K562 (cell line): ENCODE measurements around the gene NMRAL1. TPM values are rescaled to one million over a fixed set of nuclear protein-coding genes. Genes with fewer than 3 reads are reported as not detected.

Experiments used
- CCNT2 ChIP-seq: IDR thresholded peaks from 2 replicates; pipeline ENCODE4 v1.6.1; 2011; ENCODE audit warnings: borderline replicate concordance, low read depth, mild to moderate bottlenecking, moderate library complexity, mixed read lengths, low read length; ENCODE audit not compliant: insufficient read length; ENCODE audit errors: extremely low read depth
- HDAC6 ChIP-seq: IDR thresholded peaks from 2 replicates; pipeline ENCODE4 v1.6.1; 2012; ENCODE audit warnings: low read depth, mild to moderate bottlenecking, control low read depth, inconsistent platforms, low read length, moderate library complexity
- HOXB6 ChIP-seq: fragments of 250-450 bp; sonication (Bioruptor Pico); IDR thresholded peaks from 2 replicates; pipeline ENCODE4 v1.5.1; 2022; ENCODE audit warnings: mild to moderate bottlenecking, borderline replicate concordance
- PRMT5 ChIP-seq: sonication (generic); formaldehyde crosslinking; IDR thresholded peaks from 2 replicates; pipeline ENCODE4 v1.5.0; 2020; ENCODE audit warnings: missing genetic modification reagents
- SLC30A9 ChIP-seq: fragments of 250-450 bp; sonication (Bioruptor Pico); IDR thresholded peaks from 2 replicates; pipeline ENCODE4 v1.8.0; 2022; ENCODE audit warnings: mild to moderate bottlenecking, moderate library complexity
- SRSF7 ChIP-seq: fragments of 200-400 bp; formaldehyde crosslinking; optimal IDR thresholded peaks from 2 replicates; pipeline ENCODE3; 2017; ENCODE audit warnings: mild to moderate bottlenecking, low read depth, low read length
- STAG1 ChIP-seq: sonication (generic); formaldehyde crosslinking; IDR thresholded peaks from 2 replicates; pipeline ENCODE4 v1.5.0; 2020; ENCODE audit warnings: missing genetic modification reagents, borderline replicate concordance
- TCF7L2 ChIP-seq: fragments of 150-350 bp; IDR thresholded peaks from 2 replicates; pipeline ENCODE4 v1.6.1; 2016; ENCODE audit warnings: low read depth, mild to moderate bottlenecking, low read length, moderate library complexity
- TEAD1 ChIP-seq, 2 experiments: fragments of 450-650 bp in 1 of 2; sonication (generic) in 1 of 2; formaldehyde crosslinking; IDR thresholded peaks; 2 replicates each; pipeline versions ENCODE4 v1.4.0 to v1.8.0; 2020 to 2022; ENCODE audit warnings: mild to moderate bottlenecking in 2 of 2, missing genetic modification reagents in 1 of 2
- THAP7 ChIP-seq: fragments of 250-450 bp; sonication (Bioruptor Pico); IDR thresholded peaks from 2 replicates; pipeline ENCODE4 v1.5.0; 2021
- ZHX1 ChIP-seq: fragments of 150-350 bp; conservative IDR thresholded peaks from 2 replicates; pipeline ENCODE4 v1.6.1; 2014; ENCODE audit warnings: low read length
- ZNF124 ChIP-seq: sonication (generic); formaldehyde crosslinking; IDR thresholded peaks from 2 replicates; pipeline ENCODE4 v1.8.1; 2022; ENCODE audit warnings: missing genetic modification reagents
- ZNF766 ChIP-seq: fragments of 200-800 bp; sonication (Bioruptor generic); conservative IDR thresholded peaks from 2 replicates; pipeline ENCODE4 v1.6.1; 2016; ENCODE audit warnings: missing genetic modification characterization, missing compliant biosample characterization
- polyA plus RNA-seq, 8 experiments: library from polyadenylated mRNA; depleted of rRNA in 4 of 8; stranded (reverse) in 5 of 8; unstranded in 3 of 8; fragments of >200 nt; fragmentation: Nextera tagmentation in 2 of 8; fragmentation: Illumina TruSeq in 1 of 8; extraction: Ambion mirVana in 2 of 8; extraction: Trizol in 1 of 8; gene quantifications; 2 replicates each; pipeline versions ENCODE4 v1.2.1 to v1.2.3, GENCODE V29; 2011 to 2014; ENCODE audit warnings: inconsistent platforms in 1 of 8, missing spikeins in 1 of 8
- total RNA-seq, 7 experiments: library from RNA; depleted of rRNA in 6 of 7; stranded (reverse); fragments of >200 nt in 6 of 7; fragmentation: Illumina TruSeq in 2 of 7; extraction: Trizol in 2 of 7; gene quantifications; 2 replicates each; pipeline versions ENCODE4 v1.2.1 to v1.2.3, GENCODE V29; 2011 to 2021; ENCODE audit warnings: low replicate concordance in 1 of 7
- TF ChIP-seq, protein P1 (sequence below): fragments of 250-450 bp; sonication (Bioruptor Pico); IDR thresholded peaks from 2 replicates; pipeline ENCODE4 v1.4.0; 2020; ENCODE audit warnings: mild to moderate bottlenecking, moderate library complexity
- TF ChIP-seq, protein P2 (sequence below): fragments of 450-650 bp; formaldehyde crosslinking; IDR thresholded peaks from 2 replicates; pipeline ENCODE4 v1.4.0; 2020; ENCODE audit warnings: mild to moderate bottlenecking, mixed read lengths
- TF ChIP-seq, protein P3 (sequence below): fragments of 250-450 bp; sonication (Bioruptor Pico); IDR thresholded peaks from 2 replicates; pipeline ENCODE4 v1.8.0; 2022; ENCODE audit warnings: moderate library complexity, mild to moderate bottlenecking, inconsistent platforms
- TF ChIP-seq, protein P4 (sequence below): fragments of 250-450 bp; sonication (Bioruptor Pico); IDR thresholded peaks from 2 replicates; pipeline ENCODE4 v1.6.1; 2021; ENCODE audit warnings: mild to moderate bottlenecking

The NMRAL1 gene
- total and polyA plus RNA-seq, 9 of the 15 experiments (the other 6 are each of a cell fraction or from before 2014, with no cell fraction given), result 6.3 to 116 (median 63.2) TPM

GRCh38 chr16:4450931-4451519, 23.4 kb downstream of the NMRAL1 start (continued):
- TF ChIP-seq CCNT2 (no peak), SRSF7 (no peak), ZNF766 (CRISPR knock-in tag) (peak; percentile 70), HOXB6 (CRISPR knock-in tag) (peak; percentile 24; the same call in 1 of the 2 replicates), ZNF124 (no peak), THAP7 (no peak), STAG1 (CRISPR knock-in tag) (no peak), ZHX1 (no peak), PRMT5 (CRISPR knock-in tag) (no peak), SLC30A9 (CRISPR knock-in tag) (no peak), TCF7L2 (no peak), HDAC6 (no peak), TEAD1 (CRISPR knock-in tag; IDR thresholded peaks at IDR 0.05) (peak in 1 of 2 experiments; percentile 66; a peak in 2 of 4 replicates)
- TF ChIP-seq, protein P1, sequence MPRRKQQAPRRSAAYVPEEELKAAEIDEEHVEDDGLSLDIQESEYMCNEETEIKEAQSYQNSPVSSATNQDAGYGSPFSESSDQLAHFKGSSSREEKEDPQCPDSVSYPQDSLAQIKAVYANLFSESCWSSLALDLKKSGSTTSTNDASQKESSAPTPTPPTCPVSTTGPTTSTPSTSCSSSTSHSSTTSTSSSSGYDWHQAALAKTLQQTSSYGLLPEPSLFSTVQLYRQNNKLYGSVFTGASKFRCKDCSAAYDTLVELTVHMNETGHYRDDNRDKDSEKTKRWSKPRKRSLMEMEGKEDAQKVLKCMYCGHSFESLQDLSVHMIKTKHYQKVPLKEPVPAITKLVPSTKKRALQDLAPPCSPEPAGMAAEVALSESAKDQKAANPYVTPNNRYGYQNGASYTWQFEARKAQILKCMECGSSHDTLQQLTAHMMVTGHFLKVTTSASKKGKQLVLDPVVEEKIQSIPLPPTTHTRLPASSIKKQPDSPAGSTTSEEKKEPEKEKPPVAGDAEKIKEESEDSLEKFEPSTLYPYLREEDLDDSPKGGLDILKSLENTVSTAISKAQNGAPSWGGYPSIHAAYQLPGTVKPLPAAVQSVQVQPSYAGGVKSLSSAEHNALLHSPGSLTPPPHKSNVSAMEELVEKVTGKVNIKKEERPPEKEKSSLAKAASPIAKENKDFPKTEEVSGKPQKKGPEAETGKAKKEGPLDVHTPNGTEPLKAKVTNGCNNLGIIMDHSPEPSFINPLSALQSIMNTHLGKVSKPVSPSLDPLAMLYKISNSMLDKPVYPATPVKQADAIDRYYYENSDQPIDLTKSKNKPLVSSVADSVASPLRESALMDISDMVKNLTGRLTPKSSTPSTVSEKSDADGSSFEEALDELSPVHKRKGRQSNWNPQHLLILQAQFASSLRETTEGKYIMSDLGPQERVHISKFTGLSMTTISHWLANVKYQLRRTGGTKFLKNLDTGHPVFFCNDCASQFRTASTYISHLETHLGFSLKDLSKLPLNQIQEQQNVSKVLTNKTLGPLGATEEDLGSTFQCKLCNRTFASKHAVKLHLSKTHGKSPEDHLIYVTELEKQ (CRISPR knock-in tag), result peak; percentile 79
- TF ChIP-seq, protein P2, sequence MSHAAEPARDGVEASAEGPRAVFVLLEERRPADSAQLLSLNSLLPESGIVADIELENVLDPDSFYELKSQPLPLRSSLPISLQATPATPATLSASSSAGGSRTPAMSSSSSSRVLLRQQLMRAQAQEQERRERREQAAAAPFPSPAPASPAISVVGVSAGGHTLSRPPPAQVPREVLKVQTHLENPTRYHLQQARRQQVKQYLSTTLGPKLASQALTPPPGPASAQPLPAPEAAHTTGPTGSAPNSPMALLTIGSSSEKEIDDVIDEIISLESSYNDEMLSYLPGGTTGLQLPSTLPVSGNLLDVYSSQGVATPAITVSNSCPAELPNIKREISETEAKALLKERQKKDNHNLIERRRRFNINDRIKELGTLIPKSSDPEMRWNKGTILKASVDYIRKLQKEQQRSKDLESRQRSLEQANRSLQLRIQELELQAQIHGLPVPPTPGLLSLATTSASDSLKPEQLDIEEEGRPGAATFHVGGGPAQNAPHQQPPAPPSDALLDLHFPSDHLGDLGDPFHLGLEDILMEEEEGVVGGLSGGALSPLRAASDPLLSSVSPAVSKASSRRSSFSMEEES (CRISPR knock-in tag), result no peak
- TF ChIP-seq, protein P3, sequence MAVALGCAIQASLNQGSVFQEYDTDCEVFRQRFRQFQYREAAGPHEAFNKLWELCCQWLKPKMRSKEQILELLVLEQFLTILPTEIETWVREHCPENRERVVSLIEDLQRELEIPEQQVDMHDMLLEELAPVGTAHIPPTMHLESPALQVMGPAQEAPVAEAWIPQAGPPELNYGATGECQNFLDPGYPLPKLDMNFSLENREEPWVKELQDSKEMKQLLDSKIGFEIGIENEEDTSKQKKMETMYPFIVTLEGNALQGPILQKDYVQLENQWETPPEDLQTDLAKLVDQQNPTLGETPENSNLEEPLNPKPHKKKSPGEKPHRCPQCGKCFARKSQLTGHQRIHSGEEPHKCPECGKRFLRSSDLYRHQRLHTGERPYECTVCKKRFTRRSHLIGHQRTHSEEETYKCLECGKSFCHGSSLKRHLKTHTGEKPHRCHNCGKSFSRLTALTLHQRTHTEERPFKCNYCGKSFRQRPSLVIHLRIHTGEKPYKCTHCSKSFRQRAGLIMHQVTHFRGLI (CRISPR knock-in tag), result peak; percentile 82; the same call in 1 of the 2 replicates
- TF ChIP-seq, protein P4, sequence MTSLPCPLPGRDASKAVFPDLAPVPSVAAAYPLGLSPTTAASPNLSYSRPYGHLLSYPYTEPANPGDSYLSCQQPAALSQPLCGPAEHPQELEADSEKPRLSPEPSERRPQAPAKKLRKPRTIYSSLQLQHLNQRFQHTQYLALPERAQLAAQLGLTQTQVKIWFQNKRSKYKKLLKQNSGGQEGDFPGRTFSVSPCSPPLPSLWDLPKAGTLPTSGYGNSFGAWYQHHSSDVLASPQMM (CRISPR knock-in tag), result no peak
